ENCODE results near the gene STXBP5L.

DNA sequence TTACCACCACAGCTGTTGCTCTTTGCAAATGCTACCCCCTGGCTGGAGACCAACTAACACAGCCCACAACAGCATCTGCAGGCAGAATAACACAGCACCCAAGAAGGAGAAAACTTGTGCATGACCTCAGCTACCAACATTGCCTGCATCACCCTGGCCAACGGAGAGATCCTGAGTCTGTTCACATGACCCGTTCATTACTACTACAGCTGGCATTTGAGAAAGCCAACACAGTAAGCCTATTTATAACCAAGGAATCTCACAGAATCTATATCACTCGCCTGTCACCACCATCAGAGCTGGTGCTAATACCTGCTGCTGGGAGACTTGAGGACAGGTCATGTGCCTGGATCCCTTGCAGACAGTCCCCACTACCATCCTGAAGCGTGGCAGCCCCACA, 422.6 kb downstream of the STXBP5L start:
- TF ChIP-seq, protein P1, sequence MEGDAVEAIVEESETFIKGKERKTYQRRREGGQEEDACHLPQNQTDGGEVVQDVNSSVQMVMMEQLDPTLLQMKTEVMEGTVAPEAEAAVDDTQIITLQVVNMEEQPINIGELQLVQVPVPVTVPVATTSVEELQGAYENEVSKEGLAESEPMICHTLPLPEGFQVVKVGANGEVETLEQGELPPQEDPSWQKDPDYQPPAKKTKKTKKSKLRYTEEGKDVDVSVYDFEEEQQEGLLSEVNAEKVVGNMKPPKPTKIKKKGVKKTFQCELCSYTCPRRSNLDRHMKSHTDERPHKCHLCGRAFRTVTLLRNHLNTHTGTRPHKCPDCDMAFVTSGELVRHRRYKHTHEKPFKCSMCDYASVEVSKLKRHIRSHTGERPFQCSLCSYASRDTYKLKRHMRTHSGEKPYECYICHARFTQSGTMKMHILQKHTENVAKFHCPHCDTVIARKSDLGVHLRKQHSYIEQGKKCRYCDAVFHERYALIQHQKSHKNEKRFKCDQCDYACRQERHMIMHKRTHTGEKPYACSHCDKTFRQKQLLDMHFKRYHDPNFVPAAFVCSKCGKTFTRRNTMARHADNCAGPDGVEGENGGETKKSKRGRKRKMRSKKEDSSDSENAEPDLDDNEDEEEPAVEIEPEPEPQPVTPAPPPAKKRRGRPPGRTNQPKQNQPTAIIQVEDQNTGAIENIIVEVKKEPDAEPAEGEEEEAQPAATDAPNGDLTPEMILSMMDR (IDR thresholded peaks at IDR 0.05) = no peak
- TF ChIP-seq POLR2A (IDR thresholded peaks at IDR 0.05) (no peak), EP300 (IDR thresholded peaks at IDR 0.05) (no peak)

All from ovary (tissue), 3 donors.